ENCODE results near the gene PRKCI. TPM values are rescaled to one million over a fixed set of nuclear protein-coding genes. Genes with fewer than 3 reads are reported as not detected.
"Not testable (repeated sequence)": the region's sequence is repeated elsewhere in the genome, so short reads cannot be mapped to it uniquely, and the experiment has no call there.

PRKCI gene
- total and polyA plus RNA-seq, 10 donors = 3.6 to 28.7 (median 14.9) TPM

- no peaks in the 10 kb centered on the region for H3K27me3 ChIP-seq (replicated peaks in 1 of 7)
- no peak overlapping the region for H3K4me3 ChIP-seq
- 83 to 92% (median 88%) methylated on average over 4 of the region's 4 CpGs for WGBS, 5 donors
- no peak for TF ChIP-seq POLR2AphosphoS5 (IDR thresholded peaks at IDR 0.05)
- intact Hi-C loops (cut with DNase I; ENCODE audit: low total_unique reads) = no loop called here
- H3K36me3 ChIP-seq = peaks cover 0 to 56% (median 17%) of the 10 kb centered on the region in 6 donors
- peaks cover 0 to 11% (median 2%) of the 10 kb centered on the region in 8 donors for H3K9me3 ChIP-seq
- H3K4me1 ChIP-seq = peaks cover 0 to 10% (median 6%) of the 10 kb centered on the region in 6 donors
- H3K27ac ChIP-seq = no peak overlapping the region
- DNase-seq = no peak
Measured at GRCh38 chr3:170259907-170260306, 37.7 kb downstream of the PRKCI start.

DNA sequence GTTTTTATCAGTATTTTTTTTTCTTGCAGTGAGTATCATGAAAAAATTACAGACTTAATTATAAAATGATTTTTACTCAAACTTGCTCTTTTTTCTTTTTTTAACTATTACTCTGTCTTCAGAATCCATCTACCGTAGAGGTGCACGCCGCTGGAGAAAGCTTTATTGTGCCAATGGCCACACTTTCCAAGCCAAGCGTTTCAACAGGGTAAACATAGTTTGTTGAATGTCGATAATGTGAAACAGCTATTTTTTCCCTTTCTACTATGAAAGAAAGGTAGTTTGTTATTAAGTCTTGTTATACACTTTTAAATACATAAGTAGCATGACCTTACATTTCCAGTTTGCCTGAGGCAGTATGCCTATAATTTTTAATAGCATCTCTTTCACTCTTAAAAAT, 45.6 kb downstream of the PRKCI start:
- intact Hi-C loops (cut with DNase I; ENCODE audit: low total_unique reads) = no loop called here
- no peak overlapping the region for H3K27ac ChIP-seq
- DNase-seq = no peak
- WGBS, 5 donors = 96 to 98% (median 97%) methylated on average over 5 of the region's 5 CpGs
- H3K36me3 ChIP-seq = peaks cover 0 to 75% (median 22%) of the 10 kb centered on the region in 6 donors
- H3K4me3 ChIP-seq = no peak overlapping the region
- TF ChIP-seq POLR2AphosphoS5 (IDR thresholded peaks at IDR 0.05) (no peak), POLR2A (IDR thresholded peaks at IDR 0.05) (no peak), CTCF (IDR thresholded peaks at IDR 0.05 in 8 of 11, conservative IDR thresholded peaks at IDR 0.05 in 3 of 11) (no peak)
- H3K27me3 ChIP-seq (replicated peaks in 1 of 7) = no peaks in the 10 kb centered on the region
- no peaks in the 10 kb centered on the region for H3K4me1 ChIP-seq
- no peaks in the 10 kb centered on the region for H3K9me3 ChIP-seq

DNA sequence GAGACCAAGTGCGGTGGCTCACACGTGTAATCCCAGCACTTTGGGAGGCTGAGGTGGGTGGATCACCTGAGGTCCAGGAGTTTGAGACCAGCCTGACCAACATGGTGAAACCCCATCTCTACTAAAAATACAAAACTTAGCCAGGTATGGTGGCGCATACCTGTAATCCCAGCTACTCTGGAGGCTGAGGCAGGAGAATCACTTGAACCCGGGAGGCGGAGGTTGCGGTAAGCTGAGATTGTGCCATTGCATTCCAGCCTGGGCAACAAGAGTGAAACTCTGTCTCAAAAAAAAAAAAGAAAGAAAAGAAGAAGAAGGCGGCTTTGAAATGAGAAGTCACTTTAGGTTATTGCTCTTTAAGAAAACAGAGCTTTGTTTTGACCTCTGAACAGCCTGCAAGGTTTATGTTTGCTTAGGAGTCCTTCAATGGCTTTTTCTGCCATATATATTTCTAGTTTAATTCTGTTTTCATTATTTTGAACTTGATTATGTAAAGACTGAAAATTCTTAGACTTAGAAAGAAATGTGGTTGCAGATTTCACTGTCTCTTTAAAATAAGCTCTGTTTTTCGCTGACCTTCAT, 47.5 kb downstream of the PRKCI start:
- not testable (repeated sequence) for H3K27me3 ChIP-seq (replicated peaks in 1 of 7); H3K4me1 ChIP-seq
- peaks cover 0 to 74% (median 22%) of the 10 kb centered on the region in 6 donors for H3K36me3 ChIP-seq

GRCh38 chr3:170270282-170270881, 48.2 kb downstream of the PRKCI start:
- Histone ChIP-seq H3K27ac (no peak overlapping the region), H3K36me3 (peaks cover 0 to 70% (median 22%) of the 10 kb centered on the region in 6 donors), H3K4me3 (no peak overlapping the region), H3K4me1 (no peaks in the 10 kb centered on the region), H3K9me3 (no peaks in the 10 kb centered on the region), H3K27me3 (replicated peaks in 1 of 7) (no peaks in the 10 kb centered on the region)
- no peak for TF ChIP-seq CTCF (IDR thresholded peaks at IDR 0.05 in 8 of 11, conservative IDR thresholded peaks at IDR 0.05 in 3 of 11)
- WGBS, 5 donors = 88 to 94% (median 91%) methylated on average over 11 of the region's 11 CpGs
- intact Hi-C loops (cut with DNase I; ENCODE audit: low total_unique reads) = no loop called here
- DNase-seq = no peak

More for the DNA sequence above, 47.5 kb downstream of the PRKCI start:
- H3K27ac ChIP-seq; H3K9me3 ChIP-seq; intact Hi-C loops (cut with DNase I; ENCODE audit: low total_unique reads); DNase-seq; H3K4me3 ChIP-seq: not testable (repeated sequence)
- WGBS, 5 donors = 91 to 97% (median 94%) methylated on average over 8 of the region's 8 CpGs

DNA sequence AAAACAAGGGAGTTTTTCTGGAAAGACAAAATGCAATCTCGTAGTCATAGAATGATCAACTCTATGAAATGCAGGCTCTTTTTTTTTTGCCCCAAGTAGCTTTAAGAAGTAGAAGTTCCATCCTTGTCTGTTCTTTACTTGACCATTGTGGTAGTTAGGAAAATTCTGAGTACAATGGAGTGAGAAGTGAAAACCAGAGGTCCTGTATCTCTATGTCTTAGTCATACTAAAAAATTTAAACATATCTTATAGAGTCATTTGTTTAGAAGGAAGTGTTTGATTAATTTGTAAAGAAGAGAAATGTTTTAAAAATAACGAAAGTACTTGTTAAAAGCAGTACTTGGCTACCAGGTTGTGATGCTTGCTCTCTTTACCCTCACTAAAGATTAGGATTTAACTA, 52.4 kb downstream of the PRKCI start:
- no peak for TF ChIP-seq CTCF (IDR thresholded peaks at IDR 0.05 in 8 of 11, conservative IDR thresholded peaks at IDR 0.05 in 3 of 11)
- no peak for TF ChIP-seq POLR2AphosphoS5 (IDR thresholded peaks at IDR 0.05)
- TF ChIP-seq POLR2A (IDR thresholded peaks at IDR 0.05) = no peak
- Histone ChIP-seq H3K36me3 (peaks cover 0 to 65% (median 22%) of the 10 kb centered on the region in 6 donors), H3K27ac (no peak overlapping the region), H3K9me3 (no peaks in the 10 kb centered on the region), H3K27me3 (replicated peaks in 1 of 7) (no peaks in the 10 kb centered on the region), H3K4me3 (no peak overlapping the region), H3K4me1 (peaks cover 0 to 21% (median 10%) of the 10 kb centered on the region in 6 donors)
- intact Hi-C loops (cut with DNase I; ENCODE audit: low total_unique reads) = no loop called here
- WGBS, 5 donors = 75 to 87% (median 82%) methylated on average over 2 of the region's 2 CpGs
- DNase-seq = no peak

Data from spleen (tissue), 11 donors.